HCT116 (cell line): ENCODE data around the gene FNBP1. TPM values are rescaled to one million over a fixed set of nuclear protein-coding genes. Genes with fewer than 3 reads are reported as not detected.

Source experiments
- ATAC-seq: fragments of 200-7000 bp; cut with Tn5 transposase; 2 replicates; pipeline ENCODE4 v1.9.1; 2020; ENCODE audit warnings: mild to moderate bottlenecking, moderate library complexity
- BruUV-seq: library from RNA; stranded (reverse); fragments of 400-500 nt; replicated peaks from 2 replicates; lab custom pipeline; 2021; lab: Mats Ljungman, UMichigan
- CTCF ChIA-PET: fragments of 300-600 bp; sonication (Branson Sonifier 250); formaldehyde crosslinking; loops from one replicate; lab custom pipeline; 2021; ENCODE audit warnings: antibody characterized with exemption; lab: Charles Lee
- POLR2A ChIA-PET: fragments of 300-600, 350-600 bp; sonication (Branson Sonifier 250); formaldehyde crosslinking; loops from one replicate; lab custom pipeline; 2021; ENCODE audit warnings: antibody characterized with exemption; lab: Charles Lee
- RAD21 ChIA-PET, 2 experiments: fragments of 300-600 bp; sonication (Branson Sonifier 250); formaldehyde crosslinking; loops; one replicate each; lab custom pipeline; 2023; ENCODE audit warnings: low total read pairs in 2 of 2; ENCODE audit not compliant: uncharacterized antibody in 2 of 2, unreplicated experiment in 2 of 2, low non-redundant PET in 1 of 2; lab: Charles Lee
- DNase-seq: peaks from one replicate; pipeline ENCODE4 v3.0.0-alpha.2; 2010; ENCODE audit warnings: low read depth, low spot score
- H2AFZ ChIP-seq: fragments of 200-600 bp; shearing (Covaris generic), sonication (generic); 2 replicates; pipeline ENCODE4 v1.6.1; 2017; ENCODE audit warnings: low read depth, mixed run types, mixed read lengths, antibody characterized with exemption, low read length; ENCODE audit not compliant: poor library complexity, severe bottlenecking
- H3K27ac ChIP-seq: 2 replicates; pipeline ENCODE4 v1.5.1; 2012; ENCODE audit warnings: low read depth, low read length
- H3K27me3 ChIP-seq: fragments of 200-600 bp; sonication (generic); 2 replicates; pipeline ENCODE4 v1.6.1; 2016; ENCODE audit warnings: mixed run types, low read length, mixed read lengths; ENCODE audit not compliant: insufficient read depth
- H3K36me3 ChIP-seq, 2 experiments: fragments of 200-500 bp in 1 of 2; fragments of 200-600 bp in 1 of 2; sonication (Bioruptor generic) in 1 of 2; sonication (generic) in 1 of 2; 2 replicates each; pipeline versions ENCODE4 v1.5.1 to v1.6.1; 2014 to 2016; ENCODE audit warnings: low read length in 2 of 2, inconsistent platforms in 1 of 2, mixed read lengths in 1 of 2, mixed run types in 1 of 2; ENCODE audit not compliant: insufficient read depth in 2 of 2, control insufficient read depth in 1 of 2
- H3K4me1 ChIP-seq, 2 experiments: fragments of 200-600 bp in 1 of 2; sonication (generic) in 1 of 2; 2 replicates each; pipeline versions ENCODE4 v1.5.1 to v1.6.1; 2012 to 2017; ENCODE audit warnings: low read length in 2 of 2, inconsistent platforms in 1 of 2, mild to moderate bottlenecking in 1 of 2, mixed read lengths in 1 of 2, mixed run types in 1 of 2, moderate library complexity in 1 of 2; ENCODE audit not compliant: insufficient read depth in 2 of 2, control insufficient read depth in 1 of 2
- H3K4me2 ChIP-seq: fragments of 200-600 bp; sonication (generic); 2 replicates; pipeline ENCODE4 v1.6.1; 2017; ENCODE audit warnings: mixed run types, low read length, mixed read lengths
- H3K4me3 ChIP-seq, 2 experiments: fragments of 200-600 bp in 1 of 2; sonication (generic) in 1 of 2; replicated peaks in 1 of 2; 2 replicates each; pipeline ENCODE4 v1.5.1; 2011 to 2016; ENCODE audit warnings: low read length in 2 of 2, control low read depth in 1 of 2, low read depth in 1 of 2, mild to moderate bottlenecking in 1 of 2, mixed read lengths in 1 of 2, mixed run types in 1 of 2
- H3K79me2 ChIP-seq: fragments of 200-600 bp; sonication (generic); 2 replicates; pipeline ENCODE4 v1.6.1; 2017; ENCODE audit warnings: mild to moderate bottlenecking, mixed run types, low read length, moderate library complexity, mixed read lengths; ENCODE audit not compliant: insufficient read depth
- H3K9ac ChIP-seq: fragments of 200-600 bp; sonication (generic); 2 replicates; pipeline ENCODE4 v1.6.1; 2016; ENCODE audit warnings: low read length, mixed read lengths
- H3K9me2 ChIP-seq: fragments of 200-600 bp; sonication (generic), shearing (Covaris generic); 2 replicates; pipeline ENCODE4 v1.6.1; 2017; ENCODE audit warnings: mixed run types, mild to moderate bottlenecking, moderate library complexity; ENCODE audit not compliant: insufficient read depth
- H3K9me3 ChIP-seq, 2 experiments: fragments of 200-500 bp in 1 of 2; fragments of 200-600 bp in 1 of 2; sonication (Bioruptor generic) in 1 of 2; sonication (generic) in 1 of 2; 2 replicates each; pipeline ENCODE4 v1.6.1; 2014 to 2017; ENCODE audit warnings: low read length in 2 of 2, mixed read lengths in 2 of 2, inconsistent platforms in 1 of 2, low read depth in 1 of 2, mild to moderate bottlenecking in 1 of 2, mixed run types in 1 of 2, moderate library complexity in 1 of 2; ENCODE audit not compliant: control insufficient read depth in 1 of 2, insufficient read depth in 1 of 2
- H4K20me1 ChIP-seq: fragments of 200-600 bp; sonication (generic), shearing (Covaris generic); 2 replicates; pipeline ENCODE4 v1.6.1; 2017; ENCODE audit warnings: mixed run types, mild to moderate bottlenecking, moderate library complexity; ENCODE audit not compliant: insufficient read depth
- ATF3 ChIP-seq: IDR thresholded peaks from 2 replicates; pipeline ENCODE4 v1.6.1; 2012
- CBX3 ChIP-seq: IDR thresholded peaks from 2 replicates; pipeline ENCODE4 v1.6.1; 2012; ENCODE audit warnings: low read depth
- CEBPB ChIP-seq: IDR thresholded peaks from 2 replicates; pipeline ENCODE4 v1.6.1; 2012; ENCODE audit warnings: low read depth
- CTCF ChIP-seq, 3 experiments: fragments of 200-600 bp in 1 of 3; sonication (generic) in 1 of 3; IDR thresholded peaks in 2 of 3; conservative IDR thresholded peaks in 1 of 3; 2 replicates each; pipeline ENCODE4 v1.5.1; 2012 to 2017; ENCODE audit warnings: low read depth in 2 of 3, low read length in 2 of 3, antibody characterized with exemption in 1 of 3, borderline replicate concordance in 1 of 3, control low read depth in 1 of 3, mild to moderate bottlenecking in 1 of 3, mixed read lengths in 1 of 3, mixed run types in 1 of 3, moderate library complexity in 1 of 3; ENCODE audit not compliant: insufficient read depth in 1 of 3
- EGR1 ChIP-seq: IDR thresholded peaks from 2 replicates; pipeline ENCODE4 v1.6.1; 2012; ENCODE audit warnings: low read depth
- ELF1 ChIP-seq: IDR thresholded peaks from 2 replicates; pipeline ENCODE4 v1.6.1; 2012; ENCODE audit warnings: low read depth, borderline replicate concordance
- EZH2phosphoT487 ChIP-seq: fragments of 200-600 bp; IDR thresholded peaks from 2 replicates; pipeline ENCODE4 v1.6.1; 2018; ENCODE audit warnings: antibody characterized with exemption, borderline replicate concordance
- FOSL1 ChIP-seq: IDR thresholded peaks from 2 replicates; pipeline ENCODE4 v1.6.1; 2012; ENCODE audit warnings: low read depth
- JUND ChIP-seq: IDR thresholded peaks from 2 replicates; pipeline ENCODE4 v1.6.1; 2012
- POLR2A ChIP-seq: IDR thresholded peaks from 2 replicates; pipeline ENCODE4 v1.7.0; 2011; ENCODE audit warnings: borderline replicate concordance; ENCODE audit not compliant: insufficient read depth, insufficient read length; ENCODE audit errors: extremely low read depth
- POLR2AphosphoS5 ChIP-seq: IDR thresholded peaks from 2 replicates; pipeline ENCODE4 v1.6.1; 2011; ENCODE audit warnings: mild to moderate bottlenecking, low read depth, low read length, moderate library complexity
- REST ChIP-seq: IDR thresholded peaks from 2 replicates; pipeline ENCODE4 v1.6.1; 2012; ENCODE audit warnings: low read depth
- ZBTB33 ChIP-seq: IDR thresholded peaks from 2 replicates; pipeline ENCODE4 v1.6.1; 2011; ENCODE audit warnings: mild to moderate bottlenecking, low read length, moderate library complexity; ENCODE audit not compliant: insufficient replicate concordance; ENCODE audit errors: extremely low read depth
- ZFX ChIP-seq: fragments of 450-650 bp; IDR thresholded peaks from 2 replicates; pipeline ENCODE4 v1.6.1; 2017
- intact Hi-C: fragments of 100-400 bp; cut with micrococcal nuclease; formaldehyde crosslinking; loops from 2 replicates; pipeline ENCODE4 v1.10.0; 2022
- total RNA-seq: library from RNA; stranded (reverse); gene quantifications from one replicate; pipeline ENCODE4 v1.2.1, GENCODE V29; 2021; ENCODE audit not compliant: unreplicated experiment

The FNBP1 gene
- total RNA-seq, 1 experiment from 2014 or later: 25.0 TPM

GRCh38 chr9:129923589-129923988 is 119.4 kb downstream of the FNBP1 start:
- POLR2A ChIA-PET: interaction anchor here (0.7 kb wide), 1 partner anchor 63 kb away, joined by 3 read pairs; no protein-coding TSS in a partner anchor
- intact Hi-C loops: no loop called here
- Histone ChIP-seq H3K9me3 (no peaks in the 10 kb centered on the region), H3K27me3 (no peaks in the 10 kb centered on the region), H3K4me1 (no peaks in the 10 kb centered on the region), H4K20me1 (no peaks in the 10 kb centered on the region), H2AFZ (no peak overlapping the region), H3K9me2 (no peaks in the 10 kb centered on the region), H3K4me2 (no peak overlapping the region), H3K9ac (no peak overlapping the region), H3K4me3 (no peak overlapping the region), H3K36me3 (0 out of 4 replicates have a peak, but pooled peaks cover 0 to 4% of the 10 kb centered on the region in 2 experiments)
- no TSS peak for BruUV-seq
- RAD21 ChIA-PET: no interaction called here
- ATAC-seq (no peak), DNase-seq (no peak)
- CTCF ChIA-PET: no interaction called here
- TF ChIP-seq FOSL1 (no peak), ATF3 (no peak), POLR2AphosphoS5 (no peak), ELF1 (no peak), CTCF (IDR thresholded peaks at IDR 0.05 in 2 of 3, conservative IDR thresholded peaks at IDR 0.05 in 1 of 3; ENCODE audit: borderline replicate concordance in 1 of 3, insufficient read depth in 1 of 3, low read depth in 2 of 3, low read length in 2 of 3) (no peak), POLR2A (no peak), CBX3 (no peak), ZBTB33 (no peak), JUND (no peak), CEBPB (no peak), REST (no peak), ZFX (no peak), EGR1 (no peak), EZH2phosphoT487 (no peak)
- TF ChIP-seq, all 23 proteins: peak for 0
- H3K27ac ChIP-seq: no peak overlapping the region
- no peaks in the 10 kb centered on the region for H3K79me2 ChIP-seq
